H9 (cell line): ENCODE measurements around the gene AEBP2. TPM values are rescaled to one million over a fixed set of nuclear protein-coding genes. Genes with fewer than 3 reads are reported as not detected.

Experiments
- DNase-seq: peaks from one replicate; pipeline ENCODE4 v3.0.0-alpha.2; 2017
- H2AFZ ChIP-seq: one replicate; pipeline ENCODE4 v1.6.1; 2013; ENCODE audit warnings: mild to moderate bottlenecking, low read length, control low read depth, moderate library complexity
- H2AK5ac ChIP-seq: 2 replicates; pipeline ENCODE4 v1.6.1; 2013; ENCODE audit warnings: low read length, control low read depth, mixed read lengths; ENCODE audit not compliant: insufficient read length
- H2BK120ac ChIP-seq: one replicate; pipeline ENCODE4 v1.6.1; 2013; ENCODE audit warnings: low read depth, mild to moderate bottlenecking, low read length, control low read depth, inconsistent platforms; ENCODE audit not compliant: poor library complexity, severe bottlenecking
- H2BK12ac ChIP-seq: 2 replicates; pipeline ENCODE4 v1.6.1; 2013; ENCODE audit warnings: low read length, control low read depth, mixed read lengths, low read depth; ENCODE audit not compliant: insufficient read length
- H2BK15ac ChIP-seq: 2 replicates; pipeline ENCODE4 v1.6.1; 2013; ENCODE audit warnings: low read depth, low read length, control low read depth
- H2BK20ac ChIP-seq: one replicate; pipeline ENCODE4 v1.6.1; 2013; ENCODE audit warnings: low read depth, mild to moderate bottlenecking, low read length, control low read depth, inconsistent platforms; ENCODE audit not compliant: poor library complexity, severe bottlenecking
- H2BK5ac ChIP-seq: 2 replicates; pipeline ENCODE4 v1.6.1; 2013; ENCODE audit warnings: low read length, control low read depth, mixed read lengths; ENCODE audit not compliant: insufficient read length
- H3K14ac ChIP-seq: 2 replicates; pipeline ENCODE4 v1.6.1; 2013; ENCODE audit warnings: low read length, control low read depth; ENCODE audit not compliant: insufficient read depth
- H3K18ac ChIP-seq: 2 replicates; pipeline ENCODE4 v1.6.1; 2013; ENCODE audit warnings: low read depth, mild to moderate bottlenecking, mixed read lengths, low read length, control low read depth; ENCODE audit not compliant: insufficient read length
- H3K23ac ChIP-seq: 2 replicates; pipeline ENCODE4 v1.6.1; 2013; ENCODE audit warnings: low read length, control low read depth, mixed read lengths, low read depth; ENCODE audit not compliant: insufficient read length
- H3K23me2 ChIP-seq: 2 replicates; pipeline ENCODE4 v1.6.1; 2013; ENCODE audit warnings: low read depth, mild to moderate bottlenecking, mixed read lengths, low read length, control low read depth; ENCODE audit not compliant: insufficient read length, poor library complexity, severe bottlenecking
- H3K27ac ChIP-seq: 2 replicates; pipeline ENCODE4 v1.5.1; 2013; ENCODE audit warnings: low read length, control low read depth, mixed read lengths, low read depth; ENCODE audit not compliant: insufficient read length
- H3K27me3 ChIP-seq: 2 replicates; pipeline ENCODE4 v1.6.1; 2013; ENCODE audit warnings: low read length, control low read depth, inconsistent platforms; ENCODE audit not compliant: insufficient read depth
- H3K4ac ChIP-seq: 2 replicates; pipeline ENCODE4 v1.6.1; 2013; ENCODE audit warnings: low read depth, mild to moderate bottlenecking, control low read depth, inconsistent platforms, low read length, moderate library complexity
- H3K4me1 ChIP-seq: 2 replicates; pipeline ENCODE4 v1.6.1; 2013; ENCODE audit warnings: low read length, control low read depth, inconsistent platforms; ENCODE audit not compliant: insufficient read depth
- H3K4me2 ChIP-seq: 2 replicates; pipeline ENCODE4 v1.6.1; 2013; ENCODE audit warnings: low read length, control low read depth, mixed read lengths; ENCODE audit not compliant: insufficient read length, insufficient read depth
- H3K56ac ChIP-seq: 2 replicates; pipeline ENCODE4 v1.6.1; 2013; ENCODE audit warnings: low read depth, mild to moderate bottlenecking, mixed read lengths, low read length, control low read depth; ENCODE audit not compliant: insufficient read length
- H3K79me1 ChIP-seq: 2 replicates; pipeline ENCODE4 v1.6.1; 2013; ENCODE audit warnings: low read depth, mild to moderate bottlenecking, moderate library complexity, low read length, control low read depth, inconsistent platforms; ENCODE audit not compliant: insufficient read depth, poor library complexity, severe bottlenecking
- H3K79me2 ChIP-seq: 2 replicates; pipeline ENCODE4 v1.6.1; 2013; ENCODE audit warnings: low read length, control low read depth, inconsistent platforms; ENCODE audit not compliant: insufficient read depth
- H3K9ac ChIP-seq: 2 replicates; pipeline ENCODE4 v1.6.1; 2013; ENCODE audit warnings: low read length, control low read depth, mixed read lengths; ENCODE audit not compliant: insufficient read length; ENCODE audit errors: extremely low read depth
- H3K9me3 ChIP-seq: one replicate; pipeline ENCODE4 v1.6.1; 2013; ENCODE audit warnings: low read depth, low read length, inconsistent platforms; ENCODE audit not compliant: control insufficient read depth
- H3T11ph ChIP-seq: one replicate; pipeline ENCODE4 v1.6.1; 2013; ENCODE audit warnings: mild to moderate bottlenecking, low read length, control low read depth, inconsistent platforms
- H4K20me1 ChIP-seq: one replicate; pipeline ENCODE4 v1.6.1; 2013; ENCODE audit not compliant: control insufficient read depth, insufficient read length, insufficient read depth
- H4K5ac ChIP-seq: 2 replicates; pipeline ENCODE4 v1.6.1; 2013; ENCODE audit warnings: low read depth, mild to moderate bottlenecking, mixed read lengths, low read length, control low read depth; ENCODE audit not compliant: insufficient read length
- H4K8ac ChIP-seq: replicated peaks from 2 replicates; pipeline ENCODE4 v1.6.1; 2013; ENCODE audit warnings: low read length, control low read depth, mixed read lengths, low read depth; ENCODE audit not compliant: insufficient read length
- H4K91ac ChIP-seq: 2 replicates; pipeline ENCODE4 v1.6.1; 2013; ENCODE audit warnings: low read depth, mild to moderate bottlenecking, moderate library complexity, mixed read lengths, low read length, control low read depth; ENCODE audit not compliant: insufficient read length
- H3K27ac Mint-ChIP-seq, 3 experiments: 2 replicates in 2 of 3; 3 replicates in 1 of 3; pipeline ENCODE4 v1.8.0; 2020 to 2021; ENCODE audit warnings: mixed read lengths in 3 of 3, mild to moderate bottlenecking in 1 of 3, moderate library complexity in 1 of 3
- H3K27me3 Mint-ChIP-seq: 2 replicates; pipeline ENCODE4 v1.8.0; 2021; ENCODE audit warnings: low read depth, mild to moderate bottlenecking, moderate library complexity, mixed read lengths
- H3K36me3 Mint-ChIP-seq, 3 experiments: 2 replicates in 2 of 3; 3 replicates in 1 of 3; pipeline ENCODE4 v1.8.0; 2020 to 2021; ENCODE audit warnings: low read depth in 3 of 3, mixed read lengths in 3 of 3; ENCODE audit not compliant: insufficient read depth in 1 of 3
- H3K4me1 Mint-ChIP-seq, 2 experiments: 2 replicates each; pipeline ENCODE4 v1.8.0; 2020; ENCODE audit warnings: mixed read lengths in 2 of 2
- H3K4me3 Mint-ChIP-seq, 2 experiments: 2 replicates in 1 of 2; 3 replicates in 1 of 2; pipeline ENCODE4 v1.8.0; 2020 to 2021; ENCODE audit warnings: mild to moderate bottlenecking in 2 of 2, mixed read lengths in 2 of 2, moderate library complexity in 1 of 2
- H3K9me3 Mint-ChIP-seq, 2 experiments: 2 replicates in 1 of 2; 3 replicates in 1 of 2; pipeline ENCODE4 v1.8.0; 2020; ENCODE audit warnings: mild to moderate bottlenecking in 2 of 2, mixed read lengths in 2 of 2, moderate library complexity in 1 of 2
- CTCF ChIP-seq: fragments of 200-600 bp; sonication (generic); conservative IDR thresholded peaks from 3 replicates; pipeline ENCODE4 v1.8.0; 2021; ENCODE audit warnings: antibody characterized with exemption, mild to moderate bottlenecking
- WGBS: extraction: QIAGEN DNeasy Blood & Tissue Kit; methylation state at CpG from one replicate; pipeline ENCODE4 v1.1.7; 2013; ENCODE audit warnings: missing lambda C conversion rate, low lambda C conversion rate, mixed read lengths; ENCODE audit not compliant: insufficient read length; ENCODE audit errors: extremely low coverage; 5-methylcytosine and 5-hydroxymethylcytosine counted together
- total RNA-seq: library from RNA; stranded (reverse); gene quantifications from 2 replicates; pipeline ENCODE4 v1.2.1, GENCODE V29; 2021

The AEBP2 gene
- total RNA-seq, 1 experiment from 2014 or later = 82.8 TPM

GRCh38 chr12:19528750-19529149 lies 89.5 kb downstream of the AEBP2 start:
- H3K27me3 ChIP-seq = no peaks in the 10 kb centered on the region
- no peaks in the 10 kb centered on the region for H3K9me3 ChIP-seq
- H3K79me2 ChIP-seq = no peaks in the 10 kb centered on the region
- no peak overlapping the region for H4K5ac ChIP-seq
- DNase-seq = no peak
- peaks cover 21 to 23% of the 10 kb centered on the region in 2 experiments for H3K4me1 Mint-ChIP-seq
- H3K79me1 ChIP-seq = no peaks in the 10 kb centered on the region
- H3K27me3 Mint-ChIP-seq = no peaks in the 10 kb centered on the region
- no peak overlapping the region for H3K27ac ChIP-seq
- no peak overlapping the region for H3K23ac ChIP-seq
- no peak overlapping the region for H2BK15ac ChIP-seq
- H4K20me1 ChIP-seq = no peaks in the 10 kb centered on the region
- WGBS = no CpG with 5 or more reads among the region's 2 CpGs
- H4K91ac ChIP-seq = no peak overlapping the region
- no peak overlapping the region for H3K4me2 ChIP-seq
- H3K27ac Mint-ChIP-seq = peak overlapping the region in 2 of 3 experiments; percentile 71 to 91; a peak in 5 of 7 replicates
- no peaks in the 10 kb centered on the region for H3K36me3 Mint-ChIP-seq
- no peak overlapping the region for H3K4ac ChIP-seq
- H2BK5ac ChIP-seq = no peak overlapping the region
- H3K4me3 Mint-ChIP-seq = no peak overlapping the region
- no peak overlapping the region for H2BK12ac ChIP-seq
- no peak overlapping the region for H2BK20ac ChIP-seq
- H3T11ph ChIP-seq = no peak overlapping the region
- no peak overlapping the region for H3K14ac ChIP-seq
- no peak overlapping the region for H2BK120ac ChIP-seq
- H3K18ac ChIP-seq = no peak overlapping the region
- no peaks in the 10 kb centered on the region for H3K23me2 ChIP-seq
- no peak overlapping the region for H2AFZ ChIP-seq
- H3K9ac ChIP-seq = no peak overlapping the region
- H3K4me1 ChIP-seq = no peaks in the 10 kb centered on the region
- no peak for TF ChIP-seq CTCF
- H3K56ac ChIP-seq = no peak overlapping the region
- no peak overlapping the region for H2AK5ac ChIP-seq
- H3K9me3 Mint-ChIP-seq = no peaks in the 10 kb centered on the region
- H4K8ac ChIP-seq = no peak overlapping the region
